Lung (tissue), 16 donors: ENCODE results near the gene DACT3. TPM values are rescaled to one million over a fixed set of nuclear protein-coding genes. Genes with fewer than 3 reads are reported as not detected.

Source experiments
- ATAC-seq: fragments of 200-7000 bp; cut with Tn5 transposase; one replicate; pipeline ENCODE4 v1.9.1; 2020; ENCODE audit warnings: moderate number of reproducible peaks; ENCODE audit not compliant: insufficient read depth, low FRiP score
- DNase-seq, 3 donors: peaks; one replicate each; pipeline ENCODE4 v3.0.0-alpha.2; 2013 to 2017
- H3K27ac ChIP-seq, 2 donors: one replicate each; pipeline ENCODE4 v1.5.1; 2013; ENCODE audit warnings: mild to moderate bottlenecking in 2 of 2, moderate library complexity in 2 of 2, control low read depth in 1 of 2, inconsistent platforms in 1 of 2, low read depth in 1 of 2, low read length in 1 of 2
- H3K27me3 ChIP-seq, 3 donors: one replicate each; pipeline ENCODE4 v1.5.1; 2013; ENCODE audit warnings: low read length in 2 of 3; ENCODE audit not compliant: control insufficient read depth in 3 of 3, insufficient read depth in 3 of 3
- H3K36me3 ChIP-seq, 4 donors: one replicate each; pipeline ENCODE4 v1.5.1; 2013; ENCODE audit warnings: low read length in 4 of 4, mild to moderate bottlenecking in 1 of 4, moderate library complexity in 1 of 4; ENCODE audit not compliant: control insufficient read depth in 4 of 4, insufficient read depth in 4 of 4
- H3K4me1 ChIP-seq, 5 donors: one replicate each; pipeline ENCODE4 v1.5.1; 2013; ENCODE audit warnings: low read length in 5 of 5, mild to moderate bottlenecking in 2 of 5, moderate library complexity in 1 of 5; ENCODE audit not compliant: control insufficient read depth in 5 of 5, insufficient read depth in 5 of 5
- H3K4me3 ChIP-seq: one replicate; pipeline ENCODE4 v1.5.1; 2013; ENCODE audit warnings: mild to moderate bottlenecking, control low read depth, moderate library complexity
- H3K9ac ChIP-seq, 2 donors: one replicate each; pipeline ENCODE4 v1.5.1; 2013; ENCODE audit warnings: low read length in 2 of 2, control low read depth in 1 of 2; ENCODE audit not compliant: insufficient read depth in 1 of 2
- H3K9me3 ChIP-seq, 4 donors: one replicate each; pipeline ENCODE4 v1.5.1; 2013; ENCODE audit warnings: low read length in 3 of 4, mild to moderate bottlenecking in 1 of 4, moderate library complexity in 1 of 4; ENCODE audit not compliant: control insufficient read depth in 4 of 4, insufficient read depth in 3 of 4
- CTCF ChIP-seq: IDR thresholded peaks from 2 replicates; pipeline ENCODE4 v1.5.1; 2012; ENCODE audit warnings: mild to moderate bottlenecking; ENCODE audit errors: control extremely low read depth, extremely low read depth
- WGBS, 2 donors: extraction: QIAGEN DNeasy Blood & Tissue Kit; methylation state at CpG; one replicate each; pipeline ENCODE4 v1.1.7; 2013; 5-methylcytosine and 5-hydroxymethylcytosine counted together
- long read RNA-seq, 5 donors: transcript quantifications; one replicate each; lab custom pipeline, GENCODE V29; 2026
- polyA plus RNA-seq, 2 donors: library from polyadenylated mRNA; stranded (reverse); fragments of 200-250 nt; gene quantifications; one replicate each; pipeline ENCODE4 v1.2.1, GENCODE V29; 2013
- total RNA-seq, 2 donors: library from RNA; depleted of rRNA in 1 of 2; stranded (reverse); fragments of >200 nt in 1 of 2; gene quantifications; one replicate each; pipeline ENCODE4 v1.2.1, GENCODE V29; 2014 to 2021
- donor health status: control.
- donor health status: control.
- donor health status: Bipolar disorder and iron deficiency.
- donor health status: healthy.
- donor health status: DM: yes; HTN: yes; CAD: no.

The DACT3 gene
- total RNA-seq = 10 to 100 TPM in 1 of 2 donors, 1 to 10 TPM in 1; 7.8 to 14.0 TPM
- 1 to 10 TPM; 2.8 to 3.9 TPM for polyA plus RNA-seq
- long read RNA-seq, donor 1, transcript DACT3-202 (4 exons, 2,834 nt) = major isoform, 16 of 18 reads
- long read RNA-seq, donor 1, partial matches to known transcripts = 0 of 18 reads
- long read RNA-seq, donor 1, other reads (novel, unspliced or antisense) = 0 of 18 reads
- long read RNA-seq, donor 2, partial matches to known transcripts = 0 of 7 reads
- long read RNA-seq, donor 2, other reads (novel, unspliced or antisense) = 0 of 7 reads
- long read RNA-seq, donor 3, transcript DACT3-202 (4 exons, 2,834 nt) = major isoform, 5 of 8 reads
- long read RNA-seq, donor 3, partial matches to known transcripts = 0 of 8 reads
- long read RNA-seq, donor 3, other reads (novel, unspliced or antisense) = 0 of 8 reads
- long read RNA-seq, donor 4, transcript DACT3-202 (4 exons, 2,834 nt) = major isoform, 6 of 6 reads
- long read RNA-seq, donor 4, partial matches to known transcripts = 0 of 6 reads
- long read RNA-seq, donor 4, other reads (novel, unspliced or antisense) = 0 of 6 reads
- long read RNA-seq, donor 5, transcript DACT3-202 (4 exons, 2,834 nt) = major isoform, 9 of 12 reads
- long read RNA-seq, donor 5, partial matches to known transcripts = 0 of 12 reads
- long read RNA-seq, donor 5, other reads (novel, unspliced or antisense) = 0 of 12 reads

GRCh38 chr19:46661020-46661731 lies at the start of gene DACT3:
TSS of gene DACT3 (minus strand) at chr19:46661182. CDS start at chr19:46661064, 118 bp downstream.
- 0 to 1% methylated on average over 56 to 61 of the region's 61 CpGs for WGBS, 2 donors
- peak; percentile 97 for ATAC-seq
- Histone ChIP-seq H3K36me3 (peaks cover 0 to 17% (median 7%) of the 10 kb centered on the region in 4 donors), H3K9me3 (no peaks in the 10 kb centered on the region), H3K4me1 (peaks cover 0 to 17% (median 4%) of the 10 kb centered on the region in 5 donors), H3K4me3 (peak within 1 kb of the TSS; percentile 39), H3K27me3 (peaks cover 0 to 4% (median 2%) of the 10 kb centered on the region in 3 donors), H3K9ac (peak within 1 kb of the TSS; percentile 73 to 85), H3K27ac (peak within 1 kb of the TSS; percentile 11 to 63)
- no peak for TF ChIP-seq CTCF
- DNase-seq = peak; percentile 100

GRCh38 chr19:46710687-46711086 lies 49.7 kb upstream of the DACT3 start:
- peaks cover 2 to 24% (median 13%) of the 10 kb centered on the region in 4 donors for H3K36me3 ChIP-seq
- DNase-seq (no peak), ATAC-seq (no peak)
- no peak overlapping the region for H3K9ac ChIP-seq
- H3K9me3 ChIP-seq = no peaks in the 10 kb centered on the region
- H3K27me3 ChIP-seq = no peaks in the 10 kb centered on the region
- H3K4me1 ChIP-seq = peaks cover 2 to 17% (median 8%) of the 10 kb centered on the region in 5 donors
- no peak overlapping the region for H3K4me3 ChIP-seq
- WGBS, 2 donors = 80 to 85% methylated on average over 25 of the region's 25 CpGs
- TF ChIP-seq CTCF = no peak
- no peak overlapping the region for H3K27ac ChIP-seq

- peak; percentile 86 for TF ChIP-seq CTCF
- no peak overlapping the region for H3K4me3 ChIP-seq
- no peaks in the 10 kb centered on the region for H3K9me3 ChIP-seq
- peaks cover 0 to 43% (median 36%) of the 10 kb centered on the region in 4 donors for H3K36me3 ChIP-seq
- ATAC-seq (peak; percentile 68), DNase-seq (peak; percentile 41 to 65 (median 48))
- no peaks in the 10 kb centered on the region for H3K4me1 ChIP-seq
- no peak overlapping the region for H3K9ac ChIP-seq
- H3K27me3 ChIP-seq = no peaks in the 10 kb centered on the region
- WGBS, 2 donors = 29 to 35% methylated on average over 21 of the region's 21 CpGs
- H3K27ac ChIP-seq = no peak overlapping the region
Observed at GRCh38 chr19:46704379-46705076, 43.5 kb upstream of the DACT3 start.
